Daoy (cell line): ENCODE data around the gene P2RY10. TPM values are rescaled to one million over a fixed set of nuclear protein-coding genes. Genes with fewer than 3 reads are reported as not detected.

Source experiments
- total RNA-seq: library from RNA; depleted of rRNA; stranded (reverse); fragments of >200 nt; shearing (Covaris generic); gene quantifications from 2 replicates; pipeline ENCODE4 v1.2.3, GENCODE V29; 2014; rRNA removed

Gene P2RY10
- total RNA-seq, 1 experiment from 2014 or later = not detected

Other genes with a start within 250 kb of the P2RY10 start
- gene LPAR4, start 197.7 kb upstream of the P2RY10 start, total RNA-seq = not detected in 2 replicates
- not detected in 2 replicates for gene GPR174, start 199.3 kb downstream of the P2RY10 start, total RNA-seq